Measurements from ENCODE around the gene TNRC6C. TPM values are rescaled to one million over a fixed set of nuclear protein-coding genes. Genes with fewer than 3 reads are reported as not detected.

TNRC6C gene
- total RNA-seq, 1 donor from 2014 or later = 13.1 TPM

- no peaks in the 10 kb centered on the region for H3K9me3 Mint-ChIP-seq (ENCODE audit: unreplicated experiment)
- peaks cover 13% of the 10 kb centered on the region for H3K4me1 Mint-ChIP-seq (ENCODE audit: unreplicated experiment)
- no peak for DNase-seq (ENCODE audit: low spot score)
- H3K36me3 Mint-ChIP-seq (ENCODE audit: low read depth, unreplicated experiment) = no peaks in the 10 kb centered on the region
- H3K4me3 Mint-ChIP-seq (ENCODE audit: unreplicated experiment) = no peak overlapping the region
- no peaks in the 10 kb centered on the region for H3K27me3 Mint-ChIP-seq (ENCODE audit: unreplicated experiment)
- H3K27ac Mint-ChIP-seq (ENCODE audit: unreplicated experiment) = no peak overlapping the region
- no peak for TF ChIP-seq CTCF (IDR thresholded peaks at IDR 0.05; ENCODE audit: unreplicated experiment)
These were observed 68.6 kb downstream of the TNRC6C start for GRCh38 chr17:78027121-78027520.

DNA sequence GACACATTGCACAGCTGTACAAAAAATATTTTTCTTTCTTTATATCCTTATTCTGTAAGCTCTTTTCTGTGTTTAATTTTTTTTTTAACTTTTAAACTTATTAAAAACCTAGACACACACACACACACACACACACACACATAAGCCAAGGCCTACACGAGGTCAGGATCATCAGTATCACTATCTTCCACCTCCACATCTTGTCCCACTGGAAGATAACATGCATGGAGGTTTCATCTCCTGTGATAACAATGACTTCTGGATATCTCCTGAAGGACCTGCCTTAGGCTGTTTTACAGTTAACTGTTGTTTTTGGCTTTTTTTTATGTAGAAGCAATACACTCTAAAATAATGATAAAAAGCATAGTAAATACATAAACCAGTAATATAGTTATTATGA lies 71.2 kb downstream of the TNRC6C start:
- Mint-ChIP-seq H3K4me3 (ENCODE audit: unreplicated experiment) (no peak overlapping the region), H3K9me3 (ENCODE audit: unreplicated experiment) (no peaks in the 10 kb centered on the region), H3K27ac (ENCODE audit: unreplicated experiment) (no peak overlapping the region), H3K4me1 (ENCODE audit: unreplicated experiment) (peaks cover 13% of the 10 kb centered on the region), H3K27me3 (ENCODE audit: unreplicated experiment) (no peaks in the 10 kb centered on the region), H3K36me3 (ENCODE audit: low read depth, unreplicated experiment) (no peaks in the 10 kb centered on the region)
- no peak for TF ChIP-seq CTCF (IDR thresholded peaks at IDR 0.05; ENCODE audit: unreplicated experiment)
- DNase-seq (ENCODE audit: low spot score) = no peak

GRCh38 chr17:78031435-78031834 lies 72.9 kb downstream of the TNRC6C start:
- H3K9me3 Mint-ChIP-seq (ENCODE audit: unreplicated experiment) = no peaks in the 10 kb centered on the region
- no peak for TF ChIP-seq CTCF (IDR thresholded peaks at IDR 0.05; ENCODE audit: unreplicated experiment)

DNA sequence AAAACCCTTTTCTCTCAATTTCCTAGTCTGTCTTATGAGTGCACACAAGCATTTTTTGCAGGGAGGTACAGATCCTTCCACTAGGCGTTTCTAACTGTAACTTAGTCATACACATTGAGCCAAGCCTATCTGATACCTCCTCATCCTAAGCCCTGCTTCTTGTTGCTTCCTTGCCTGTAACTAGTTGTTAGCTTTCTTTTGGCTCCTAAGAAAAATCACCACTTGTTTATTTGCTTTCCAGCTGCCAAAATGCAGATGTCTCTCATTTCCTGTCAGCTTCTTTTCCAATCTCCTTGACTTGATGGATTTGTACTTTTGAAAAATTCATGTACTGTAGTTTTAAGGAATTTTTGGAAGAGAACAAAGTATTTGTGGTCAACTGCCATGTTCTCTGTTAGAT lies 73.7 kb downstream of the TNRC6C start:
- H3K9me3 Mint-ChIP-seq (ENCODE audit: unreplicated experiment) = no peaks in the 10 kb centered on the region
- no peak overlapping the region for H3K27ac Mint-ChIP-seq (ENCODE audit: unreplicated experiment)
- TF ChIP-seq CTCF (IDR thresholded peaks at IDR 0.05; ENCODE audit: unreplicated experiment) = no peak
- no peaks in the 10 kb centered on the region for H3K36me3 Mint-ChIP-seq (ENCODE audit: low read depth, unreplicated experiment)
- H3K4me1 Mint-ChIP-seq (ENCODE audit: unreplicated experiment) = peaks cover 5% of the 10 kb centered on the region
- no peak for DNase-seq (ENCODE audit: low spot score)
- no peak overlapping the region for H3K4me3 Mint-ChIP-seq (ENCODE audit: unreplicated experiment)
- no peaks in the 10 kb centered on the region for H3K27me3 Mint-ChIP-seq (ENCODE audit: unreplicated experiment)

More at GRCh38 chr17:78031435-78031834, 72.9 kb downstream of the TNRC6C start:
- peaks cover 11% of the 10 kb centered on the region for H3K4me1 Mint-ChIP-seq (ENCODE audit: unreplicated experiment)
- no peak for DNase-seq (ENCODE audit: low spot score)
- H3K4me3 Mint-ChIP-seq (ENCODE audit: unreplicated experiment) = no peak overlapping the region
- no peaks in the 10 kb centered on the region for H3K27me3 Mint-ChIP-seq (ENCODE audit: unreplicated experiment)
- H3K27ac Mint-ChIP-seq (ENCODE audit: unreplicated experiment) = no peak overlapping the region
- H3K36me3 Mint-ChIP-seq (ENCODE audit: low read depth, unreplicated experiment) = no peaks in the 10 kb centered on the region

- DNase-seq (ENCODE audit: low spot score) = no peak
- H3K36me3 Mint-ChIP-seq (ENCODE audit: low read depth, unreplicated experiment) = no peaks in the 10 kb centered on the region
- no peak overlapping the region for H3K4me3 Mint-ChIP-seq (ENCODE audit: unreplicated experiment)
- no peaks in the 10 kb centered on the region for H3K9me3 Mint-ChIP-seq (ENCODE audit: unreplicated experiment)
- no peak for TF ChIP-seq CTCF (IDR thresholded peaks at IDR 0.05; ENCODE audit: unreplicated experiment)
- no peaks in the 10 kb centered on the region for H3K4me1 Mint-ChIP-seq (ENCODE audit: unreplicated experiment)
- no peaks in the 10 kb centered on the region for H3K27me3 Mint-ChIP-seq (ENCODE audit: unreplicated experiment)
- H3K27ac Mint-ChIP-seq (ENCODE audit: unreplicated experiment) = no peak overlapping the region
These were observed 76.1 kb downstream of the TNRC6C start for GRCh38 chr17:78034429-78035091.
